OCI-LY3 (cell line): Measurements from ENCODE around the gene ZAP70.

ENCODE experiments used
- H2AFZ ChIP-seq: fragments of 200-600, 300-600 bp; shearing (Covaris generic); 2 replicates; pipeline ENCODE4 v1.6.0; 2014; ENCODE audit warnings: antibody characterized with exemption, low read depth, low read length
- H3K27ac ChIP-seq: fragments of 200-600, 300-600 bp; sonication (generic); 2 replicates; pipeline ENCODE4 v1.5.1; 2014; ENCODE audit warnings: mild to moderate bottlenecking, low read length, moderate library complexity, mixed read lengths
- H3K27me3 ChIP-seq: fragments of 200-600, 300-600 bp; sonication (generic); 2 replicates; pipeline ENCODE4 v1.6.1; 2014; ENCODE audit warnings: low read depth, low read length, mixed read lengths
- H3K36me3 ChIP-seq: fragments of 200-600, 300-600 bp; sonication (generic); replicated peaks from 2 replicates; pipeline ENCODE3; 2014; ENCODE audit warnings: low read depth, low read length, mixed read lengths
- H3K4me1 ChIP-seq: fragments of 300-600, 200-600 bp; sonication (generic); 2 replicates; pipeline ENCODE4 v1.6.1; 2014; ENCODE audit warnings: low read length, mixed read lengths
- H3K4me2 ChIP-seq: fragments of 200-600, 300-600 bp; sonication (generic); 2 replicates; pipeline ENCODE4 v1.6.1; 2014; ENCODE audit warnings: low read length, mixed read lengths
- H3K4me3 ChIP-seq: fragments of 300-600, 200-600 bp; sonication (generic); 2 replicates; pipeline ENCODE4 v1.5.1; 2014; ENCODE audit warnings: antibody characterized with exemption, mild to moderate bottlenecking, low read length, moderate library complexity
- H3K79me2 ChIP-seq: fragments of 300-600, 200-600 bp; shearing (Covaris generic); 2 replicates; pipeline ENCODE4 v1.6.1; 2014; ENCODE audit warnings: mild to moderate bottlenecking, low read length, mixed read lengths
- H3K9ac ChIP-seq: fragments of 300-600, 200-600 bp; shearing (Covaris generic); 2 replicates; pipeline ENCODE4 v1.6.0; 2014; ENCODE audit warnings: mild to moderate bottlenecking, low read length, moderate library complexity
- H3K9me3 ChIP-seq: fragments of 200-600, 300-600 bp; shearing (Covaris generic); 2 replicates; pipeline ENCODE4 v1.6.1; 2014; ENCODE audit warnings: low read length, mixed read lengths; ENCODE audit not compliant: insufficient read depth
- H4K20me1 ChIP-seq: fragments of 200-600, 300-600 bp; sonication (generic); 2 replicates; pipeline ENCODE4 v1.6.1; 2016; ENCODE audit warnings: low read length, mixed read lengths; ENCODE audit not compliant: insufficient read depth
- CTCF ChIP-seq: fragments of 200-600, 300-600 bp; sonication (generic); IDR thresholded peaks from 2 replicates; pipeline ENCODE4 v1.5.1; 2014; ENCODE audit warnings: antibody characterized with exemption, low read length, low read depth
- EZH2phosphoT487 ChIP-seq: fragments of 200-600 bp; shearing (Covaris generic); IDR thresholded peaks from 2 replicates; pipeline ENCODE4 v1.6.1; 2018; ENCODE audit warnings: antibody characterized with exemption, mixed run types, low read depth

ZAP70 gene

GRCh38 chr2:97737421-97738178 lies 24.2 kb downstream of the ZAP70 start:
- no peaks in the 10 kb centered on the region for H3K79me2 ChIP-seq
- H3K9ac ChIP-seq, result no peak overlapping the region
- H2AFZ ChIP-seq, result no peak overlapping the region
- H3K36me3 ChIP-seq, result no peaks in the 10 kb centered on the region
- H4K20me1 ChIP-seq, result no peaks in the 10 kb centered on the region
- H3K4me3 ChIP-seq, result no peak overlapping the region
- no peak overlapping the region for H3K27ac ChIP-seq
- no peaks in the 10 kb centered on the region for H3K4me1 ChIP-seq
- no peaks in the 10 kb centered on the region for H3K9me3 ChIP-seq
- TF ChIP-seq CTCF (no peak), EZH2phosphoT487 (no peak)
- H3K4me2 ChIP-seq, result no peak overlapping the region
- no peaks in the 10 kb centered on the region for H3K27me3 ChIP-seq

- Histone ChIP-seq H3K4me3 (no peak overlapping the region), H3K79me2 (no peaks in the 10 kb centered on the region), H3K9me3 (no peaks in the 10 kb centered on the region), H3K27me3 (no peaks in the 10 kb centered on the region), H3K36me3 (no peaks in the 10 kb centered on the region), H3K27ac (no peak overlapping the region), H2AFZ (no peak overlapping the region), H3K4me2 (no peak overlapping the region), H3K4me1 (no peaks in the 10 kb centered on the region), H4K20me1 (no peaks in the 10 kb centered on the region), H3K9ac (no peak overlapping the region)
- TF ChIP-seq CTCF (no peak), EZH2phosphoT487 (no peak)
These were observed 25.0 kb downstream of the ZAP70 start for GRCh38 chr2:97738179-97739019.

- no peak overlapping the region for H3K4me2 ChIP-seq
- H2AFZ ChIP-seq, result no peak overlapping the region
- no peak overlapping the region for H3K9ac ChIP-seq
- no peaks in the 10 kb centered on the region for H4K20me1 ChIP-seq
- TF ChIP-seq EZH2phosphoT487 (no peak), CTCF (no peak)
- H3K79me2 ChIP-seq, result no peaks in the 10 kb centered on the region
- no peak overlapping the region for H3K4me3 ChIP-seq
- H3K4me1 ChIP-seq, result no peaks in the 10 kb centered on the region
- no peak overlapping the region for H3K27ac ChIP-seq
- H3K9me3 ChIP-seq, result no peaks in the 10 kb centered on the region
- H3K36me3 ChIP-seq, result peaks cover 6% of the 10 kb centered on the region
- no peaks in the 10 kb centered on the region for H3K27me3 ChIP-seq
These were observed 25.9 kb downstream of the ZAP70 start for GRCh38 chr2:97739020-97739892.
